Frontal cortex (tissue), 4 donors: Measurements from ENCODE around the gene KRTAP4-4. TPM values are rescaled to one million over a fixed set of nuclear protein-coding genes. Genes with fewer than 3 reads are reported as not detected.
"Not testable (repeated sequence)": the region's sequence is repeated elsewhere in the genome, so short reads cannot be mapped to it uniquely, and the experiment has no call there.

Source experiments
- DNase-seq, 2 donors: peaks; one replicate each; pipeline ENCODE4 v3.0.0; 2012; ENCODE audit warnings: low spot score in 2 of 2
- FAIRE-seq: peaks from 2 replicates; lab custom pipeline; 2012; peaks lifted over from hg19 to GRCh38; lab: Jason Lieb, UNC
- total RNA-seq: library from RNA; depleted of rRNA; stranded (reverse); fragments of >200 nt; gene quantifications from one replicate; pipeline ENCODE4 v1.2.3, GENCODE V29; 2014
- donor health status: control.
- donor health status: control.
- donor health status: control.

The KRTAP4-4 gene
- total RNA-seq: not detected

GRCh38 chr17:41160648-41161047 lies at the start of gene KRTAP4-4:
TSS of gene KRTAP4-4 (minus strand) at chr17:41160748. CDS start at chr17:41160691, 57 bp downstream.
- DNase-seq (no peak), FAIRE-seq (no peak)

DNA sequence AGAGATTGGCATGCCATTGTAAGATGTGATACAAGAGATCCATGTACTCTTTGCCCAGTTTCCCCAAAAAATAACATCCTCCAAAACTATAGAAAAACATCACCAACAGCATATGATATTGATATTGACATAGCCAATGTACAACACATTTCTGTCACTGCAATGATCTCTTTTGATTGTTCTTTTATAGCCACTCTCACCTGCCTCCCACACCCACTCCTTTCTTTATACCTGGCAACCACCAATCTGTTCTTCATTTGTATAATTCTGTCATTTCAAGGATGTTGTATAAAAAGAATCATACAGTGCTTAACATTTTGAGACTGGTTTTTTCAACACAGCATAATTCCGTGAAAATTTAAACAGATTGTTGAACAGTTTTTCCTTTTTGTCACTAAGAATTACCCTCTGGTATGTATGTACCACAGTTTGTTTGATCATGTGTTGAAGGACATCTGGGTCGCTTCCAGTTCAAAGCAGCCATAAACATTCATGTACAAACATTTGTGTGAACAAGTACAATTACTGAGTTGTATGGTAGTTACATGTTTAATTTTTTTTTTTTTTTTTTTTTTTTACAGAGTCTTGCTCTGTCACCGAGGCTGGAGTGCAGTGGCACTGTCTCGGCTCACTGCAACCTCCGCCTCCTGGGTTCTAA lies 39.0 kb upstream of the KRTAP4-4 start:
- no peak for DNase-seq
- FAIRE-seq: no peak

GRCh38 chr17:41196068-41196467 lies 35.5 kb upstream of the KRTAP4-4 start:
- FAIRE-seq: no peak
- no peak for DNase-seq

DNA sequence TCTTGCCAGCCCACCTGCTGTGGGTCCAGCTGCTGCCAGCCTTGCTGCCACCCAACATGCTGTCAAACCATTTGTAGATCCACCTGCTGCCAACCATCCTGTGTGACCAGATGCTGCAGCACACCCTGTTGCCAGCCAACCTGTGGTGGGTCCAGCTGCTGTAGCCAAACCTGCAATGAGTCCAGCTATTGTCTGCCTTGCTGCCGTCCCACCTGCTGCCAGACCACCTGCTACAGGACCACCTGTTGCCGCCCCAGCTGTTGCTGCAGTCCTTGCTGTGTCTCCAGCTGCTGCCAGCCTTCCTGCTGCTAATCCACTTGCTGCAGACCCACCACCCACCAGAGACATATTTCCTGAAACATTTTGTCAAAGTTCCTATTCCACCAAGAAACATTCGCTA lies 29.8 kb upstream of the KRTAP4-4 start:
- DNase-seq: no peak
- no peak for FAIRE-seq

DNA sequence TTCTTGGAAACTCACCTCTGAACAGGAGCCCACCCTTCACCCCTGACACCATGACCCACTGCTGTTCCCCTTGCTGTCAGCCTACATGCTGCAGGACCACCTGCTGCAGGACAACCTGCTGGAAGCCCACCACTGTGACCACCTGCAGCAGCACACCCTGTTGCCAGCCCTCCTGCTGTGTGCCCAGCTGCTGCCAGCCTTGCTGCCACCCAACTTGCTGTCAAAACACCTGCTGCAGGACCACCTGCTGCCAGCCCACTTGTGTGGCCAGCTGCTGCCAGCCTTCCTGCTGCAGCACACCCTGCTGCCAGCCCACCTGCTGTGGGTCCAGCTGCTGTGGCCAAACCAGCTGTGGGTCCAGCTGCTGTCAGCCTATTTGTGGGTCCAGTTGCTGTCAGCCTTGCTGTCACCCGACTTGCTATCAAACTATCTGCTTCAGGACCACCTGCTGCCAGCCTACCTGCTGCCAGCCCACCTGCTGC lies 29.3 kb upstream of the KRTAP4-4 start, which contains the start of gene KRTAP9-1:
Gene KRTAP9-1, plus strand, starts transcription at position 51 of the 482 bp plus-strand sequence. Its CDS starts 0 bp downstream, at position 51.
- FAIRE-seq: not testable (repeated sequence)

DNA sequence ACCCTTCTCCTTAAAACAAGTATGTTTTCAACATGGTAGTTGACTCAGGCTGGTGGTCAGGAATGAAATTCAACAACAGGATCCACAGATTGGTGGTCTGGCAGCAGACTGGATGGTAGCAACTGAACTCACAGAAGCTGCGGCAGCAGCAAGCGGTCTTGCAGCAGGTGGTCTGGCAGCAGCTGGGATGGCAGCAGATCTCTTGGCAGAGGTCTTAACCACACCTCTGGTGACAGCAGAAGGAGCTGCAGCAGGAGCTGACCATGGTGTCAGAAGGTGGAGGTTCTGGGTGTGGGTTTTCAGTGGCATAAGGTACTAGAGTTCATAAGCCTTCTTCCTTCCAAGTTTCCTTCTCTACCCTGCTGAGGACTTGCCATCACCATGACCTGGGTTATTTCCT lies 26.3 kb upstream of the KRTAP4-4 start:
- no peak for DNase-seq
- FAIRE-seq: no peak

More for the DNA sequence above, 29.3 kb upstream of the KRTAP4-4 start, which contains the start of gene KRTAP9-1:
- DNase-seq: not testable (repeated sequence)

DNA sequence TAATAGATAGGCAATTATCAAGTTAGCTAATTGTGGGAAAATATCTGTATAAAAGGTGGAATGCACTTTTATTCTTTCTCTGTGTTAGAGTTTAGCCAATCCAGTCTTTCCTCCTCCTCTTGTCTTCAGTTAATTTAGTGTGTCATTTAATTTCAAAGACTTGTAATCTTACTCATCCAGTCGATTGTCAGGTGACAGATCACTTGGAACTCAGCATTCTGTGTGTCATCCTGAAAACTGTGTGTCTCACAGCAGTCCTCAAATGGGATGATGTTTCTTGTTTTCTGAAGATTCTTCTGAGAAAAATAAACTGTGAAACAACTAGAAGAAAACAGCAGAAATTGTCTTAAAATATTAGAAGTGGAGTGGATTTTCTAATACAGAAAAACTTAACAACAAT lies 24.5 kb upstream of the KRTAP4-4 start:
- no peak for FAIRE-seq
- DNase-seq: no peak

GRCh38 chr17:41184480-41184961 lies 24.0 kb upstream of the KRTAP4-4 start, which contains the start of gene KRTAP4-1:
TSS of gene KRTAP4-1 (minus strand) at chr17:41184911. CDS start at chr17:41184854, 57 bp downstream.
- no peak for DNase-seq
- no peak for FAIRE-seq

DNA sequence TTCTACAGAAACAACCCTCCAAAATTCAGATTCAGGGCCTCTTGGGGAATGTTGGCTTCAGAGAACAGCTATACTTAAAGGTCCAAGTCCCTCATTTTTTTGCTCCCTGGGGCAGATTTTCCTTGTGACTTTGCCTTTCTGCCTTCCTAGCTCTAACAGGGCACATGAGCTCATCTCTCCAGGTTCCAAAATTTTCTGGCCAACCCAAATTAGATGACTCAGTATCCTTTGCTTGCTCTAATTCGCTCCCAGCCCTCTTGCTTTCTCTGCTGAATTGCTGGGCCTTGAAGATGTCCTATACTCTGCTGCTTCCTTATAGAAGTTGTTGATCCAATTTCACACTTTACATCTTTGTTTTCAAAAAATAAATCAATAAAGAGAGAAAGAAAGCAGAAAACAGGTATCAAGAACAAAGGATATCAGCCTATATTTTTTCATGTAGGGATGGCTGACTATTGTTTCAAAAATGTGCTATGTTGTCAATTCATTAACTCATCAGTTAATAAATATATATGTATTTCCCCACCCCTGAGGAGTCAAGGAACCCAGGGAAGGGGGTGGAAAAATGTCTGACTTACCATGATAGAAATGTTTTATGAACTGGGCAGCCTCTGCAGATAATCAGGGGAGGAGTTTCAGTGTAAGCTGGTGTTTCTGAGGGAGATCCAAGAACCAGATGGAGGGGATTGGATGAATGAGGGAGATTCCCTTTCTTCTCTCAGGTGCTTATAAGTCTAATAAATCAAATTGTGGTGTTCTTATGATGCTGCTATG lies 18.5 kb upstream of the KRTAP4-4 start:
- FAIRE-seq (no peak), DNase-seq (no peak)

DNA sequence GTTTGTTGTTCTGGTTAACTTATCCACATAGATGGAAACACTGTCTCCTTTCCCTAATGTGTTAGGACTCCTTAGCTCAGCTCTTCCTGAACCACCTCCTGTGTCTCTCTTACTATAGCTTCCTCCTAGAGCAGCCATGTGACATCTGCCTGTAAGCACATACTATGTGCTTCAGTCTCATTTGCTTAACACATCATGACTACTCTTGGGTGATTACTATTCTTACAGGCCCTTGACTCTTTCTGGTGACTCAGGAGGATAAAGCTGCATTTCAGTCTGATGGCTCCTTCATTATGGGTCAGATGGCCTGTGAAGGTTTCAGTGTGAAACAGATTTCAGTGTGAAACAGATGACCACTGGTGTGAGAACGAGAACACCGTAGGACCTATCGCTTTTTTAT lies 17.8 kb upstream of the KRTAP4-4 start:
- no peak for FAIRE-seq
- no peak for DNase-seq

DNA sequence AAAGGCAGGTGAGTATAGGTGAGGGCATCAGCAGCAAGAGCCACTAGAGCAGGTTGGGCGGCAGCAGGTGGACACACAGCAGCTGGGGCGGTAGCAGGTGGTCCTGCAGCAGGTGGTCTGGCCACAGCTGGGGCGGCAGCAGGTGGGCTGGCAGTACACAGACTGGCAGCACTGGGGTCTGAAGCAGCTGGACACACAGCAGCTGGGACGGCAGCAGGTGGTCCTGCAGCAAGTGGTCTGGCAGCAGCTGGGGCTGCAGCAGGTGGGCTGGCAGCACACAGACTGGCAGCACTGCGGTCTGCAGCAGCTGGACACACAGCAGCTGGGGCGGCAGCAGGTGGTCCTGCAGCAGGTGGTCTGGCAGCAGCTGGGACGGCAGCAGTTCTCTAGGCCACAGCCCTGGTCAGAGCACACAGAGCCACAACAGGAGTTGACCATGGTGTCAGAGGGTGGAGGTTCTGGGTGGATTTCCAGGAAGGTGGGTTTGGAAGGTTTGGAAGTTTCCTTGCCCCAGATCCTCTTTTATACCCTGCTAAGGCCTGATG lies 17.3 kb upstream of the KRTAP4-4 start, which contains the start of gene KRTAP4-2:
Gene KRTAP4-2, minus strand, starts transcription at position 495 of the 545 bp plus-strand sequence. Its CDS starts 57 bp downstream, at position 438.
- DNase-seq: no peak
- FAIRE-seq: no peak

GRCh38 chr17:41176744-41177387 lies 16.3 kb upstream of the KRTAP4-4 start:
- no peak for DNase-seq
- FAIRE-seq: no peak

DNA sequence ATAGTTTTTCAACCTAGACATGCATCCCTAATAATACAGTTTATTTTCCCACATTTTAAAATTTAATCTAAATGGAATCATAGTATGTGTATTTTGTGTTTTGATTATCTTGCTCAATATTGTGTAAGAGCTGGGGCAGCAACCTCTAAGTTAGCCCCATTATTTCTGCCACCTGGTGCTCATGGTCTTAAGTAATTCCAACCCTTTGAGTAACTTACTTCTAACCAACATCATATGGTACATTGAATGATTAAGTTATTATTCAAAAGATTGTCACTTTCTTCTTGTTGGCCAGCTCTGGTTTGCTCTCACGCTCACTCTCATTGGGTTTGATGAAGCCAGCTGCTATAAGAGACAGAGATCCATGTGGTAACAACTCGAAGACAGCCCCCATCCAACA lies 11.3 kb upstream of the KRTAP4-4 start:
- no peak for FAIRE-seq
- no peak for DNase-seq

GRCh38 chr17:41168121-41168520 lies 7.6 kb upstream of the KRTAP4-4 start, which contains the start of gene KRTAP4-3:
TSS of gene KRTAP4-3 (minus strand) at chr17:41168221. CDS start at chr17:41168172, 49 bp downstream.
- DNase-seq (no peak), FAIRE-seq (no peak)

DNA sequence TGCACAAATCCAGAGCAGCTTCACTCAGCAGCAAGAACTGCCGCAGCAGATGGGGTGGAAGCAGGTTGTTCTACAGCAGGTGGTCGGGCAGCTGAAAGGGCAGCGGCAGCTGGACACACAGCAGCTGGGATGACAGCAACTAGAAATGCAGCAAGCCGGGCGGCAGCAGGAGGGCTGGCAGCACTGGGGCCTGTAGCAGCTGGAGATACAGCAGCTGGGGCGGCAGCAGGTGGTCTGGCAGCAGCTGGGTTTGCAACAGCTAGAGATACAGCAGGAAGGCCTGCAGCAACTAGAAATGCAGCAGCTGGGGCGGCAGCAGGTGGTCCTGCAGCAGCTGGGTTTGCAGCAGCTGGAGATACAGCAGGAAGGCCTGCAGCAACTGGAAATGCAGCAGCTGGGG lies 7.0 kb upstream of the KRTAP4-4 start:
- no peak for FAIRE-seq
- DNase-seq: no peak

- FAIRE-seq (no peak), DNase-seq (no peak)
Measured at GRCh38 chr17:41163828-41164227, 3.3 kb upstream of the KRTAP4-4 start.

- not testable (repeated sequence) for DNase-seq, FAIRE-seq
Measured at GRCh38 chr17:41160190-41160589, 358 bp downstream of the KRTAP4-4 start.

DNA sequence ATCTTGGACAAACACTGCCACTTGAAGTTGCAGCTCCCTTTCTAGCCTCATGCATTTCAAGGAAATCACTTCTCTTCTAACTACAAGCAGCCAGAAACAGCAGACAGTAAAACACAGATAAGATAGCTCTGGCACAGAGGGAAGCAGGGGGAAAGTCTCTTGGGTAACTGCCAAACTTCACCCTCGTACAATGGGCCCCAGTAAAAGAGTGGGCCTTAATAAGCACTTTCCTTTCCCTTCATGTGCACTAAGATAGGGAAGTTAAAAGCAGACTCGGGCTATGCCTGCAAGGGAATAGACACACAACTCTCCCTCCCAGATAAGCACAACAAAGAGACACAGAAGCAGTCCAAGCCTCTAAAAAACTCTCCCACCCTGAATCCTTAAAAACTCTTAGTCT lies 6.7 kb downstream of the KRTAP4-4 start:
- no peak for FAIRE-seq

GRCh38 chr17:41151525-41151924 lies 9.0 kb downstream of the KRTAP4-4 start:
- no peak for FAIRE-seq
- DNase-seq: no peak

More for the DNA sequence above, 6.7 kb downstream of the KRTAP4-4 start:
- no peak for DNase-seq

DNA sequence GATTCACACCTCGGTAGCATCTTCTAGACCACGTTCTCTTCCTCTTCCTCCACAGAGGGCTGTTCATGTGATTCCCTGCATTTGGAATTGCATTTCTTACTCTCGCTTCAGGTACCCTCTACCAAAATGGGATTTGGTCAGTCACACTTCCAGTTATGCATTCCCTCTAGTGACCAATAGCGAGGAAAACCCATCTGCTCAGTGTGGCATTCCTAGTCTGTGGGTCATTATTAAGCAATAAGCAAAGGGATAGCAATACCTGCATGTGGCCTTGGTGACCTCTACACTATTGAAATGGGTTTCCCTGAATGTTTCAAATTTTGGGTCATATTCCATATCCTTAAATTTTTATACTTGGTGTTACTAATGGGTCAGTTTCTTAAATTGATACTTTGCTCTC lies 10.5 kb downstream of the KRTAP4-4 start:
- no peak for FAIRE-seq

More for the DNA sequence above, 10.5 kb downstream of the KRTAP4-4 start:
- no peak for DNase-seq
